ENCODE results near the gene ETV5.
"Not testable (repeated sequence)": the region's sequence is repeated elsewhere in the genome, so short reads cannot be mapped to it uniquely, and the experiment has no call there.

The ETV5 gene

DNA sequence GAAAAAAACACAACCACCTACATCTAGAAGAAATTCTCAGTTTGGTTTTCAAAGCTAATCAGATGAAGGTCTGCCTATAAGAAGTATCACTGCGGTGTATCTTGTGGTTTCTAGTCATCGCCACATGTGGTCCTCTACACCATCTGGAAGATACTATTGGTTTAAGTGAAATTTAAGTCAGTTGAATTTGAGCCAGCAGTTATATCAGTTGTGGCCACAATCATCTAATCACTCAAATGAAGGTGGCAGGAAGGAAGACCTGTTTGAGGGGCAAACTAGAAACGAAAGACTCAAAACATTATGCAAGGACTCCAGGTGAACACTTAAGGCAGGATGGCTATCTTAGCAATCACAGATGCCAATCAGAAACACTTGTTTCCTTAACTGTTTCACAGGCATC is 48.7 kb downstream of the ETV5 start:
- no peak for DNase-seq

DNA sequence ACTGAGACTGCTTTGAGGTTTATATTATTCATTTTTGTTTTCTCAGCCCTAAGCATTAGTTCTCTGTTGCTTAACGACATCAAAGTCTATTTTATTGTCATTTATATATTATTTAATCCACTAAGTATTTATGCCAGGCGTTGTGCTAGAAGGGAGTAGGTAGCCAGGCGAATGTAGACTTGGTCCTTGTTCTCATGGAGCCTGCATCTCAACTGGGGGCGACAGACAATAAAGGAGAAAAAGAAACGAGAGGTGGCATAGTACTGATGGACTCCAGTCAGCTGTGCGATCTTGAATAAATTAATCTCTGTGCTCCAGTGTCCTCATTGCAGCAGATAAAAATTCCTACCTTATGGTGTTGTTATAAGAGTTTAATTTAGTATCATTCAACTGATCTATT is 49.7 kb downstream of the ETV5 start:
- DNase-seq: no peak

DNA sequence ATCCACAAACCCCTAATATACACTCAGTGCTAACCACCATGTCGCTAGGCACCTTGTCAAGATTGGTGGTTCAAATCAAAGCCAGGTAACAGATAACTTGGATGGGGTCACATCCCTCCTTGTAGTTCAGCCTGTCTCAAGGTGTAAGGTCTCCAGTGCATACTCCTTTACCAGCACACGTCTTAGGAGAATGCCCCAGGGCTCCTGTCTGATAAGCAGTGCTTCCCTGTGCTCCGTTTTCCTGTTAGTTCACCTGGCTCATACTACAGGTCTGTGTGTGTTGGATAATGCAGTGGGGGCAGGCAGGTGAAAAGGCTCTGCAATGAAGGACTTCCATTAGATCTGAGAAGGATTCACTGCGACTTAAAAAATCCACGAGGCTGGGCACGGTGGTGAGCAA is 50.7 kb downstream of the ETV5 start:
- DNase-seq: no peak

DNA sequence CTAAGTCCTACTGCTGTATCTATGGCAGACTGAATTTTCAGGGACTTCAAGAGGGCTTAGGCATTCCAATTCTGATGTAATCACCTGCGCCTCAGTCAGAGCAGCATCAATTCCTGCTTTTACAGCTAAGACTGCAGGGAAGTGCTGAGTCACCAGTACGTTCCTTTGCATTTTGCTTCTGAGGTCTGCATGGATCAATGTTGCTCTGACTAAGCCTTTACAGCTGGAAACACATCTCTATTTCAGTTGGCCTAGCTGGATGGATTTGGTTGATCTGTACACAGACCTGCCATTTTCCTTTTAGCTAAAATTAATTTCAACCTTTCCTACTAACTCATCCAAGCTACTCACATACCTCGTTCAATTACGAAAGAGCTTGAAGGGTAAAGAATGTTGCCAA is 51.3 kb downstream of the ETV5 start:
- DNase-seq: peak; percentile 73

DNA sequence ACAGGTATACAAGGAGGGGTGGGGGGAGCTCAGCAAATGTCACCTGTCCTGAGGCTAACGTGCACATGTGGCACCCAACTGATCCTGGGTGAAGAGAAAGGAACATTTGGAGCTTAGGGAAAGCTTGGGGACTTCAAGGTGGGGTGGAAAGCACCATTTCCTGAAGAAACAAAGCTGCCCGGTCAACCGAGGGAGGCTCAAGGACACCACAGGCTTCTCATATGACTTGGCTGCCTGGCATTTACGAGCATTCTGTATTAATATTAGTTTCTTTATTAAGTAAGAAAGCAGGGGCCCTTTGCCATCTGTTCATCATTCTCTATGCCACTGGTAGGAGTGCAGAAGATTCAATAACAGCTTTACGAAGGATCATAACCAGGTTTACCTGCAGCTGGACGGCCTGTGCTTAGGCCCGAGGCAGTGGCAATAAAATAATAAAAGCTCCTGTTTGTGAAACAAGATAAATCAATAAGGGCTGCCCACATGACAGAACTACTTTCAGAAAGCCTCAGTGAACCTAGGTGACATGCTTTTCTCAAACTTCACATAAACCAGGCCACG is 54.0 kb downstream of the ETV5 start:
- no peak for DNase-seq

DNA sequence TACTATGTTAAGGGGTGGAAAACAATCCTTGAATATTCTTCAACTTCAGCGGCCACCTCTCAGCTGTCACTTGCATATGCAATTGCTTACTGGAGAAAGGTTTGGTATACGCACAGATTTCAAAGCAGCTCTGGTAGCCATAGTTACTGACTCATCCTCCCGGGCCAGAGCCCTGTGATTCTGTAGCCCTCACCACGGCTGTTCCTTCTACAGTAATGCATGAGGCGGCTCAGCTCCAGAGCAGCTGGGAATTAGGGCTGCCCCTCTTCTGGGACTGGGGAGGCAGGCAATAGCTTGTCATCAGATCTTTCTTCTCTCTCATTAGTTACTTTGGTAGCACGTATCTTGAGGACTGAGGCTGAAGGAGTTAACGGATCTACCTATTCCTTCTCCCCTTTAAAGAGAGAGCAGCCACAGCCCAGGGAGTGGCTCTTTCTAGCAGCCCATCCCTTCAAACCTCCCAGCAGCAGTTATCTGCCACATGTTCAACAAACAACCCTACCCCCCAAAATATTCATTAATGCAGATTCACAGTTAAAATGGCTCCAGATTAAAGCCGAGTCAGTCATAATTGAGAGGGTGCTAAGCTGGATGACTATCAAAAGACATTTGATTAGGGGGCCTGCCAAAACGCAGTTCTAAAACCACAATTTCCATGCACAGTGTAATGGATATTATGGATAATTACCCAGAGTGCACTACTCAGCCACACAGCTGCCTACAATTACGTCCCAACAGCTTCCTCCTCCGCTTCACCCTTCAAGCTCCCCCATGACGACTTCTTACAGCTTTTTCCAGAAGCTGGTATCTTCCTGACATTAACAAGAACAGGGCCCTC is 54.7 kb downstream of the ETV5 start:
- no peak for DNase-seq

DNA sequence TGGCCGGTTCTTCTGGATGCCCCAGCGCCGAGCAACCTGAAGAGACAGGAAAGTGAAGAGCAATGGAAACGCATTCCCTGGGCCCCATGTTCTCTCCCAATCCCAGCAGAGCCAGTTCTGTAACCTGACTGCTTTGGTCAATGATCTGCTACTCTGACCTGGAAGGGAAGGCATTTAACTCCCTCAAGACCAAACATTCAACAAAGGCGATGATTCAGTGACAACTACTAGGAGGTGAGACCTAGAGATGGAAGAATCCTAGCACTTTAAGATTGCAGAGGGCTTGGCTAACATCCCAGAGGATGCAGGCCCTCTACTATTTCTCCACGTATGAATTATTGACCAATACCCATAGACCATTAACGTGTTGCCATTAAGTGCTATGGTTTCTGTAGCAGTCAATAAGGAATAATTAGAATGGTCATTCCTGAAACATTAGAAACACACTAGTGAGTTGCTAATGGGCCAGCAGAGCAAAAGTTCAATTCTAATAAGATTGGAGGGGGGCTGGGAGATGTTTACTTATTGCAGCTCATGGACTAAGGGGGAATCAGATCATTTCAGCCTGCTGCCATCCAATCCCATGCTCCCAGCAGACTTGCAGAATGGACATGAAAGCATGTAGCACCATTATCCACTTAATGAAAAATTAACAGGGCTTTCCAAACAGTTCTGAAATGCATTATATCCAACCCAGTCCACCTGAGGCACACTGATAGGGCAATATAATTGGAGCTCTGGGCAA is 56.6 kb downstream of the ETV5 start:
- no peak for DNase-seq

DNA sequence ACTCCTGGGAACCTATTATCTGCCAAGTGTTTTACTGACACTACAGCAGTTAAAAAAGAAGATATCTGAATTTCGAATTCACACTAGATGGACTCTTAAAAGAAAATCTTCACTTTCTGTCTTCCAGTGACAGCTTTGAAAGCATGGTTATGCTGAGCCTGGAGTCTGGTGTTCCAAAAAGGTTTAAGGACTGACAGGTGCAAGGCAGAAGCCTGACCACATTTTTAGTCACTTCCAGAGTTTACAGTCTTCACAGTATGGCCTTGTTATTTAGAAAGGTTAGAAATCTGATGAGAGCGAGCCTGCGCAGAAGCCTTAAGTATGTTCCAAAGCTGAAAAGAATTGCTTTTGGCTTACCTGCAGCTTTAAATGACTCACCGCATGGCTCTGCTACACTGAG is 59.9 kb downstream of the ETV5 start:
- DNase-seq: no peak

DNA sequence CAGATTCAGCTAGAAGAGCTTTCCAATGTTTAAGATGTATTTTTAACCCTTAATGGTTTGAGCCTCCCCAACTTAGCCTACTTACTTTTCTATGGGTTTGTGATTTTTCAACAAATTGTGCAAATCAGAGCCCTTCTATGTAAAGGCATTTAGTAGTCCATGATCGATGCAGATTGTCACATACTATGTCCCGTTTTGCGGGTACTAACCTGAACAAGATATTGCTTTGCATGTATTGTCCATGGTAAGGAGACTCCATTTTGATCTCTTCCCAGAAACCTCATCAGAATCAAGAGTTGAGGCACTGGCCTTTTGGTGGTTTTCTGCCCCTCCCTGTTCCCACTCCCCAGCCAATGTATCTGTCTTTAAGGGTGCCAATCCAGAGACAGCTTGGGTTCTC is 60.8 kb downstream of the ETV5 start:
- no peak for DNase-seq

DNA sequence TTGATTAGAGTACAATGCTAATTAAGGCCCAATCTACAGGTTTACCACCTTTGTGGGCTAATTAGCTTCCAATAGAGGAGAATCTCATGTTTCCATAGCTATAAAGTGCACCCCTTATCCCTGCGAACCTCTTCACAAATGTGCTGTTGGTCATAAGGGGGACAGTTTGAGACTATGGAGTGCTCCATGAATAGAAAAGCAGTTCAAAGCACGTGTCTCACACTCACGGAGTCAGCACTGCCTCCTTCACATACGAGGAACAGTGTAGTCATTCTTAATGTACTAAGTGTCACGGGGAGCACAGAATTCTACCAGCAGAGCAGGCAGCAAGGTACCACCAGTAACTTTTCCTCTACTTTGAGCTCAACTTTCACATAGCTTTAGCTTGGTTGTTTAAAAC is 62.1 kb downstream of the ETV5 start:
- DNase-seq: no peak

DNA sequence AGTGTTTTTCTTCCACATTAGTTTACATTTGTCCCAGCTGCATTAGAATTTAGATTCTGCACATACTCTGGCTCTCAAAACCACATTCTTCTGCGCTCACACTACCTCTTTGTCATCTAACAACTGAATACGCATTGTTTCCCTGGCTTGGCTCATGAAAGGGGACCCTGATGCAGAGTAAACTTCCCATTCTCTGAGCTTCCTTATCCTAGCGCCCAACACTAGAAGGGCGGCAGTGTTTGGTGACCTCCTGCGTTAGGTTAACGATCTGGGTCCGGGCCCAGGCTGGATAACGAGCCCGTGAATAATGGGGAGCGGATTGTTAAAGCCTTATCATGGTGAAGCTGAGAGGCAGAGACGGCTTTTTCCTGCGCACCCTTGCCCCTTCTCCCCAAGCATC is 63.9 kb downstream of the ETV5 start:
- no peak for DNase-seq

DNA sequence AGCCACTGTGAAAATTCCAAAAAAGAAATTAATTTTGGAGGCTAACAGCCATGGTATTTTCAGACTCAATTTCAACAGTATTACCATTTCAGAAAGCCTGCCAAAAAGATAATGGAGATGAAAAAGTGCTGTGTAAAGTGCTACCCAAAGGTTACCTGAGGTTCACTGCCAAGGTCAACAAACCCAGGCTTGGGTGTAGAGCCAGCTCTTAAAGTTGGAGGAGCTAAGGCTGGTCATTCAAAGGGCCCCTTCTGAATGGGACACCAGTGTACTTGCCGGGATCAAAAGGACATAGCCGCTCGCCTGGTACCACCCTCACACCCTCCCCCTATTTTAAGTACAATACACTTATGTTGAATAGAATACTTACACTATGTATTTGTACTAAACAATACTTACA is 64.5 kb downstream of the ETV5 start:
- DNase-seq: no peak

DNA sequence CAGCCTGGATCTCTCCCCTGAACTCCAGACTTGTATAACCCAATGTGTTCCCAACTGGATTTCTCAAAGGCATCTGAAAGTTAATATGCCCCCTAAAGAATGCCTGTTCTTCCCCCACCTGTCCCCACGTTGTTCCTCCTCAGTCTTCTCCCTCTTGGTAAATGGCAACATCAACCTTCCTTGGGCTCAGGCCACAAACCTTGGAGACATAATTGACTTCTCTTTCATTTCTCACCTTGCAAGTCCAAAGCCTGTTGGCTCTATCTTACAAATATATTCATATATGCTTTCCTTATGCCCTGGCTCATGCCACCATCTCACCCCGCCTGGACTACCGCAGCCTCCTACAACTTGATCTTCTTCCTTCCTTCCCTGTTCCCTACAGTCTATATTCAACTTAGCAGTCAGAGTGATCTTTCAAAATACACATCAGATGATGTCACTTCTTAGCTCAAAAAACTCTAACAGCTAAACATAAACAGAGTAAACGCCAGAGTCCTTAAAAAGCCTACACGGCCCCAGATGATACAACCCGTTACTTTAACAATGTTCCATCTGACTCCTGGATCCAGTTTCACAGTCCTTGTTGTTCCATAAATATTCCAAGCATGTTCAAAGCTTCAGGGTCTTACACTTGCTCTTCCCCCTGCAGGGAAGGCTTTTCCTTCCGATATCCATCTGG is 66.2 kb downstream of the ETV5 start:
- no peak for DNase-seq

DNA sequence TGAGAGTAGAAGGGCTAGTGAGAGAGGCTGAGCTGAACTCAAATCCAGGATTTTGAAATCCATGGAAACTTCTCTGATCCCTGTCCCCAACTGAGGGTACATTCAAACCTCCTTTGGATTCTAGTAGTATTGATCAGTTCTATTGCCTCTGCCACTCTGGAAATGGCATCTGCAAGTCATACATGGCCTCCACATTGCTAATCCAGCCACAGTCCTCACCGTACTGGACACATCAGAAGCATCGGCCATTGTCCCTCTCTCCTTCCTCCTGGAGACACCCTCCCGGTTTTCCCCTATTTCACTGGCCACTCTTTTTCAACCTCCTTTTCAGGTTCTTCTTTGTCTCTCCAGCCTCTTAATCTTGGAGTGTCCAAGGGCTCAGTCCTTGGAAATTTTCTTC is 66.9 kb downstream of the ETV5 start:
- no peak for DNase-seq

DNA sequence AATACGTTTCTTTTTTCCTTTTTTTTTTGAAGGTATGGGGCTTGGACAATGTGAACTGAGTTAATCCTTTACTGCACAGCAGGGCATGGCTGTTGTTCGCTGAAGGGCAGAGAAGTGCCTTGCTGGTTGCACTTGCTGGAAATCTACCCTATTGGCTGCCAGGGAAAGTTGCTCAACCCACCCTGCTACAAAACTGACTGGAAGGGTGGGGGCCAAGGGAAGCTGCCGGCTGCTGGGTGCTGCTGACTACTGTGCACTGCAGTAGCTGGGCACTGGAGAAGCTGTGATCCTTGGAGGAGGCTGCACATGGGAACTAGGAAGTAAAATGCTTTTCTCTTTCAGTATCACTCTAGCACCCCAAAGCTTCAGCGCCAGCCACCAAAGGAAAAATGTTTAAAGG is 70.5 kb downstream of the ETV5 start:
- DNase-seq: no peak

DNA sequence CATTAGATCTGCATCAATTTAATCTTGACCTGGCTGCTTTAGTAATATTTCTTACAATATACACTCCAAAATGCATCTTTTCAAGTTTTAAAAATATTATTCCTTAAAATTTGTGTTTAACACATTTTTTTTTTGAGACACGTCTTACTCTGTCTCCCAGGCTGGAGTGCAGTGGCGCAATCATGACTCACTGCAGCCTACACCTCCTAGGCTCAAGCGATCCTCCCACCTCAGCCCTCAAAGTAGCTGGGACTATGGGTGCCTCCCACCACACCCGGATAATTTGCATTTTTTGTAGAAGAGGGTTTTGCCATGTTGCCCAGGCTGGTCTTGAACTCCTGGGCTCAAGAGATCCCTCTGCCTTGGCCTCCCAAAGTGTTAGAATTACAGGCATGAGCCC is 73.6 kb downstream of the ETV5 start:
- peak; percentile 55 for DNase-seq

DNA sequence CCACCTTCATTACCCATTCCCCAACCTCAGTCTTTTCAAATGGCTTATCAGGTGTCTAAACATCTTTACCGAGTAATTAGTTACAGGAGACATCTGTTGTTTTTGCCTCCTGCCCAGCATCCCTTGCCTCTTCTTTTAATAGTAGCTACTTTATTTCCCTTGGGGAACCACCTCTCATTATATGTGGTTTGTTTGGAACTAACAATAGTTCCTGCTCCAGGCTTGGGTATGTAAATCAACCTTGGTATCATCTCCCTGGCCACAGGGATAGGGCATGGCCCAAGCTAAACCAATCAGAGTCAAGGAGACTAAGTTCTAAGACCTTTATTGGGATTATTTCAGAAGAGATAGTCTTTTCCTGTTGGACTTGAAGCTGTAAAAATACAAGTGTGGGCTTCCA is 76.6 kb downstream of the ETV5 start:
- DNase-seq: no peak

DNA sequence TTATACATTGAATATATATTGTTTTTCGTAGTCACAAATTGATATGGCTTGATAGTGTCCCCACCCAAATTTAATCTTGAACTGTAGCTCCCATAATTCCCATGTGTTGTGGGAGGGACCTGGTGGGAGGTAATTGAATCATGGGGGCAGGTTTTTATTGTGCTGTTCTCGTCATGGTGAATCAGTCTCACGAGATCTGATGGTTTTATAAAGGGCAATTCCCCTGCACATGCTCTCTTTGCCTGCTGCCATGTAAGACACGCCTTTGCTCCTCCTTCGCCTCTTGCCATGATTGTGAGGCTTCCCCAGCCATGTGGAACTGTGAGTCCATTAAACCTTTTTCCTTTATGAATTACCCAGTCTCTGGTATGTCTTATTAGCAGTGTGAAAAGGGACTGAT is 82.9 kb downstream of the ETV5 start:
- DNase-seq: not testable (repeated sequence)

DNA sequence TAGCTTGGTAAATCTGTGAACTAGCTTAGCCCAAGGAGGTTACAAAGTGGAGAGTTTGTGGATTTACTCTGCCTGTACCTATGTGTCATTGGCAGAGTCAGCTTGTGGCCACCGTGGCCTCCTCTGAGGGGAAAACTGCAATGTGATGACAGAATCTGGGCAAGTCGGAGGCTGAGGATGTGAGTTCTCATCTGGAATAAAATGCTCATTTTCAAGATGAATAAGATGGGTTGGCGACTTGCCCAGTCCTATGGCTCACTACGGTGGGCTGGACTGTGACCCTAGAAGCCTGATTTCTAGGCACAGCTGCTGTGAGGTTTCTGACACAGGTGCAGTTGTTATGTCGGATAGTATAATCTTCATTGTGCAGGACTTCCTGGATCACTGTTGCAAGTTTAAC is 83.7 kb downstream of the ETV5 start:
- DNase-seq: peak; percentile 67

DNA sequence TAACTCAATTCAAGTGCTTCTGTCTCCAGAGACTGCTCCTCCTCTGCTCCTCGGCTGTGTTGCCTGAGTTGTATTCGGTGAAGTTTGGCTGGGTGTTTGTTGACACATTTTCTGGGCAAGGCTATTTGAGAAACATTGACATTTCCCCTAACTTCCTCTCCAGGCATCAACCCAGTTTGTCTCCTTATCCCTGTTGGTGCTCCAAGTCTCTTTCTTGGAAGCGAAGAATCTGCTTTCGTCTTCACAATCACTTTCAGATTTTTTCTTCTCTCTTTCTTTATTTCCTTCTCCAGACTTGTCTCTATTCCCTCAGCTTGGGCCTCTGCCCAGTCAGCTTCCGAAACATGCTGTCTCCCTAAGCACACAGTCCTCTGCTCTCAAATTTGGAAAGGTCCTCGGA is 84.7 kb downstream of the ETV5 start:
- DNase-seq: no peak

DNA sequence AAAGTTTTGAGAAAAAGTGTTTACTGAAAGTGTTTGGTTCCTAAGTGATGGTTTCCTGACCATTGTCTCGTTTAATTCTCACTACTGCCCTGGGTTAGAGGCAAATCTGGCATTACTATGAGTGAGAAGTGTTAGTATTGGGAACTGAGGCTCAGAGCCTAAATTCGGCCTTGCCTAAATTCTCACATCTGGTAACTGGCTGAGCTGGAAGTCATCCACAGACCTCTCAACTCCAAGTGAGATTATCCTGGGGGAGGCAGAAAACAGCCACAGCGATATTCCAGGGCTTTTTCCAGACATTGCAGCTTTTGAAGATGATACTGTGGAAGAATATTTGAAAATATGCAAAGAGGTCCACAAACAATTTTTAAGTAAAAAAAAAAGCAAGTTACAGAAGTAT is 86.0 kb downstream of the ETV5 start:
- DNase-seq: no peak

DNA sequence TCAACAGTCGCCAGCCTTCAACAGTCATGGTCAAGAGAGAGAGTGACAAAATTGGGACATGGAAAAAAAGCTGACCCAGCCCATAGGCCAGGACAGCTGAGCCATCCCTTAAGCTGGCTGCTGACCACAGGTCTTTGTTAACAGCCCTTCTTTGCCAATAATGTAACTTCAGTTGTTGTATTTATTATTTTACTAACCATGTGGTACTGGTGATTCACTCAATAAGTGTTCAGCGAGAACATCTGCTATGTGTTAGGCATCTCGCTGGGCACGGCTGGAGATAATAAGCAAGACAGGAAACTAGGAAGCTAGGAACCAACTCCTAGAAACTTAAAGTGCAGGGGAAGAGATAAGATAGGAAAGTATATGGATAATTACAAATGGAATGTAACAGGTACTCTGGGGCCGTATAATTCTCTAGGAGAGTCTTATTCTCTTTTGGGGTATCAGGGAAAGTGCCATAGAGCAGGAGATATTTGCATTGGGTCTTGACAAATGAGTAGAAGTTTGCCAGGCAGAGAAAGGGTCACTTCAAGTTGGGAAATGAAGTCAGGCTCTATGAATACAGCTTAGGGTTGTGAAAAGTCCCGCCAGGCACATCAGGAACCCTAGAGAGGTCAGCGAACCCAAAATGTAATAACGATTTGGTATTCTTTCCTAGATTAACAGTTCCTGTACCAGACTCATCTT is 87.1 kb downstream of the ETV5 start:
- DNase-seq: peak; percentile 93

DNA sequence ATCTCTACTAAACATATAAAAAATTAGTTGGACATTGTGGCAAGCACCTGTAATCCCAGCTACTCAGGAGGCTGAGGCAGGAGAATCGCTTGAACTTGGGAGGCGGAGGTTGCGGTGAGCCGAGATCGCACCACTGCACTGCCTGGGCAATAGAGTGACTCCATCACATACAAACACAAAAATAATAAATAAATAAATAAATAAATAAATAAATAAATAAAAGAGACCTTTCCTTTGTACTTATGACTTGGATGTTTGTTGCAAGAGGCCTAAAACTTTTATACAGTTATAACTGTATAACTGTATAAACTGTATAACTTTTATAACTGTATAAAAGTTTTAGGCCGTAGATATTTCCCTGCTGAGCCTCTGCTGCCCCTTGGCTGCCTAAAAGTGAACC is 87.6 kb downstream of the ETV5 start:
- DNase-seq: not testable (repeated sequence)

All from EL (cell line).